Kidney (tissue), 14 donors: Measurements from ENCODE around the gene CHID1. TPM values are rescaled to one million over a fixed set of nuclear protein-coding genes. Genes with fewer than 3 reads are reported as not detected.

Source experiments
- DNase-seq, 5 donors: peaks; one replicate each; pipeline ENCODE4 v3.0.0-alpha.2; 2013 to 2020
- FAIRE-seq: peaks from 2 replicates; lab custom pipeline; 2012; peaks lifted over from hg19 to GRCh38; lab: Jason Lieb, UNC
- H3K27ac ChIP-seq, 2 donors: one replicate each; pipeline ENCODE4 v1.7.0; 2013; ENCODE audit warnings: low read depth in 2 of 2, low read length in 2 of 2, inconsistent platforms in 1 of 2
- H3K27me3 ChIP-seq: one replicate; pipeline ENCODE4 v1.7.1; 2013; ENCODE audit warnings: low read length, inconsistent platforms; ENCODE audit not compliant: control insufficient read depth, insufficient read depth
- H3K36me3 ChIP-seq, 3 donors: one replicate each; pipeline versions ENCODE4 v1.7.0 to v1.7.1; 2013; ENCODE audit warnings: low read length in 3 of 3, control low read depth in 1 of 3, inconsistent platforms in 1 of 3; ENCODE audit not compliant: insufficient read depth in 3 of 3, control insufficient read depth in 2 of 3
- H3K4me1 ChIP-seq, 3 donors: one replicate each; pipeline versions ENCODE4 v1.7.0 to v1.7.1; 2013; ENCODE audit warnings: low read length in 3 of 3, inconsistent platforms in 1 of 3, low read depth in 1 of 3; ENCODE audit not compliant: control insufficient read depth in 2 of 3, insufficient read depth in 2 of 3
- H3K4me3 ChIP-seq, 3 donors: one replicate each; pipeline versions ENCODE4 v1.7.0 to v1.8.1; 2013; ENCODE audit warnings: low read length in 3 of 3, control low read depth in 1 of 3, inconsistent platforms in 1 of 3
- H3K9ac ChIP-seq, 3 donors: one replicate each; pipeline versions ENCODE4 v1.7.0 to v1.7.1; 2013; ENCODE audit warnings: low read length in 3 of 3, control low read depth in 1 of 3, inconsistent platforms in 1 of 3
- H3K9me3 ChIP-seq, 3 donors: one replicate each; pipeline versions ENCODE4 v1.7.0 to v1.7.1; 2013; ENCODE audit warnings: low read length in 3 of 3, control low read depth in 1 of 3, inconsistent platforms in 1 of 3; ENCODE audit not compliant: control insufficient read depth in 2 of 3, insufficient read depth in 1 of 3
- CTCF ChIP-seq: IDR thresholded peaks from 3 replicates; pipeline ENCODE4 v1.5.1; 2012; ENCODE audit warnings: mild to moderate bottlenecking, moderate library complexity, borderline replicate concordance; ENCODE audit not compliant: insufficient read depth; ENCODE audit errors: extremely low read depth
- intact Hi-C: fragments of 100-400 bp; cut with DNase I; formaldehyde crosslinking; loops from one replicate; pipeline ENCODE4 v1.11.1; 2022
- polyA plus RNA-seq: library from polyadenylated mRNA; stranded (reverse); fragments of 350-450 nt; fragmentation: Illumina TruSeq; extraction: RNeasy Lipid Tissue Mini Kit (QIAGEN cat#74804); gene quantifications from one replicate; pipeline ENCODE4 v1.2.3, GENCODE V29; 2014; ENCODE audit warnings: low read depth, low replicate concordance; ENCODE audit not compliant: insufficient read depth
- total RNA-seq: library from RNA; stranded (reverse); fragmentation: NEBNext Ultra II Directional; extraction: Animal tissue kit (Norgen Biotek cat#: 25700); gene quantifications from one replicate; pipeline ENCODE4 v1.2.1, GENCODE V29; 2021
- donor health status: control.
- donor health status: control.
- donor health status: control.
- donor health status: control.
- donor health status: control.
- donor health status: DM: yes; HTN: yes; CAD: no.
- donor health status: Normal renal cell carcinoma (clear cell type).

CHID1 gene
- total and polyA plus RNA-seq, 2 donors from 2014 or later = 82.2 to 128 TPM

GRCh38 chr11:877565-877964 lies 33.0 kb downstream of the CHID1 start:
- no peak for FAIRE-seq
- intact Hi-C loops = no loop called here
- no peak for DNase-seq

GRCh38 chr11:876545-876944 lies 34.1 kb downstream of the CHID1 start:
- Histone ChIP-seq H3K27ac (no peak overlapping the region), H3K36me3 (no peaks in the 10 kb centered on the region), H3K27me3 (no peaks in the 10 kb centered on the region), H3K4me1 (peaks cover 0 to 7% (median 4%) of the 10 kb centered on the region in 3 donors), H3K4me3 (no peak overlapping the region), H3K9me3 (no peaks in the 10 kb centered on the region), H3K9ac (no peak overlapping the region)
- no peak for DNase-seq
- no peak for FAIRE-seq
- no peak for TF ChIP-seq CTCF
- intact Hi-C loops = no loop called here

More at GRCh38 chr11:877565-877964, 33.0 kb downstream of the CHID1 start:
- no peaks in the 10 kb centered on the region for H3K36me3 ChIP-seq
- no peak overlapping the region for H3K4me3 ChIP-seq
- H3K9ac ChIP-seq = no peak overlapping the region
- no peak overlapping the region for H3K27ac ChIP-seq
- no peak for TF ChIP-seq CTCF
- peaks cover 0 to 7% (median 4%) of the 10 kb centered on the region in 3 donors for H3K4me1 ChIP-seq
- no peaks in the 10 kb centered on the region for H3K9me3 ChIP-seq
- no peaks in the 10 kb centered on the region for H3K27me3 ChIP-seq

GRCh38 chr11:875769-876301 lies 34.8 kb downstream of the CHID1 start:
- Histone ChIP-seq H3K9me3 (no peaks in the 10 kb centered on the region), H3K27me3 (no peaks in the 10 kb centered on the region), H3K4me1 (peaks cover 0 to 7% (median 4%) of the 10 kb centered on the region in 3 donors), H3K36me3 (no peaks in the 10 kb centered on the region), H3K4me3 (no peak overlapping the region), H3K27ac (no peak overlapping the region), H3K9ac (no peak overlapping the region)
- DNase-seq (no peak), FAIRE-seq (no peak)
- intact Hi-C loops = no loop called here
- no peak for TF ChIP-seq CTCF

- intact Hi-C loops = no loop called here
- FAIRE-seq = no peak
- H3K9ac ChIP-seq = no peak overlapping the region
- no peak for TF ChIP-seq CTCF
- H3K9me3 ChIP-seq = no peaks in the 10 kb centered on the region
- H3K4me1 ChIP-seq = peaks cover 0 to 7% (median 4%) of the 10 kb centered on the region in 3 donors
- H3K4me3 ChIP-seq = no peak overlapping the region
- H3K27ac ChIP-seq = no peak overlapping the region
- no peak for DNase-seq
- H3K27me3 ChIP-seq = no peaks in the 10 kb centered on the region
- H3K36me3 ChIP-seq = no peaks in the 10 kb centered on the region
These were observed 35.4 kb downstream of the CHID1 start for GRCh38 chr11:875203-875602.
